Pancreas (tissue), 10 donors: Measurements from ENCODE around the gene BCAS3. TPM values are rescaled to one million over a fixed set of nuclear protein-coding genes. Genes with fewer than 3 reads are reported as not detected.

Source experiments
- ATAC-seq, 4 donors: fragments of 200-7000 bp; cut with Tn5 transposase; one replicate each; pipeline versions ENCODE4 v1.8.0 to v1.9.1; 2020; ENCODE audit warnings: mild to moderate bottlenecking in 4 of 4, moderate library complexity in 4 of 4
- DNase-seq, 6 donors: peaks; one replicate each; pipeline ENCODE4 v3.0.0-alpha.2; 2020
- FAIRE-seq: peaks from 2 replicates; lab custom pipeline; 2012; peaks lifted over from hg19 to GRCh38; lab: Jason Lieb, UNC
- H3K27ac ChIP-seq, 4 donors: fragments of 200-600 bp; sonication (generic); 1 replicate in 3 of 4; 2 replicates in 1 of 4; pipeline versions ENCODE4 v1.5.0 to v1.8.0; 2020
- H3K27me3 ChIP-seq, 4 donors: fragments of 200-600 bp; one replicate each; pipeline ENCODE4 v1.8.0; 2021
- H3K36me3 ChIP-seq, 3 donors: fragments of 200-600 bp; sonication (generic) in 1 of 3; one replicate each; pipeline versions ENCODE4 v1.5.0 to v1.8.0; 2020 to 2021
- H3K4me1 ChIP-seq, 3 donors: fragments of 200-600 bp; one replicate each; pipeline ENCODE4 v1.8.0; 2021
- H3K4me3 ChIP-seq, 4 donors: fragments of 200-600 bp; sonication (generic) in 2 of 4; one replicate each; pipeline versions ENCODE4 v1.5.0 to v1.8.0; 2020 to 2021
- H3K9me3 ChIP-seq, 4 donors: fragments of 200-600 bp; one replicate each; pipeline ENCODE4 v1.8.0; 2021
- WGBS, 2 donors: extraction: QIAGEN DNeasy Blood & Tissue Kit; methylation state at CpG; one replicate each; pipeline ENCODE4 v1.1.7; 2013; 5-methylcytosine and 5-hydroxymethylcytosine counted together
- intact Hi-C, 3 donors: fragments of 100-400 bp; cut with DNase I; formaldehyde crosslinking; loops; one replicate each; pipeline versions ENCODE4 v1.11.1 to v1.14.2; 2022
- polyA plus RNA-seq, 2 donors: library from polyadenylated mRNA; stranded (reverse); fragments of 200-250 nt; gene quantifications; one replicate each; pipeline ENCODE4 v1.2.3, GENCODE V29; 2013
- total RNA-seq, 6 donors: library from RNA; stranded (reverse); fragmentation: NEBNext Ultra II Directional in 4 of 6; extraction: Animal tissue kit (Norgen Biotek cat#: 25700) in 4 of 6; gene quantifications; one replicate each; pipeline versions ENCODE4 v1.2.1 to v1.2.4, GENCODE V29; 2021 to 2023
- TF ChIP-seq, protein P1 (sequence below), 4 donors: fragments of 200-600 bp; sonication (generic) in 3 of 4; IDR thresholded peaks; one replicate each; pipeline versions ENCODE4 v1.5.0 to v1.8.0; 2021; ENCODE audit warnings: antibody characterized with exemption in 4 of 4
- donor health status: healthy with polysubstance abuse.
- donor health status: DM: no; HTN: no; CAD: no; lungs with moderate emphysema.
- donor health status: DM: no; HTN: no; CAD: no.
- donor health status: control.
- donor health status: control.
- donor health status: Bipolar disorder and iron deficiency.
- donor health status: DM: yes; HTN: yes; CAD: no.
- donor health status: DM: no; HTN: no; CAD: no.
- donor health status: DM: no; HTN: no; CAD: no.
- donor health status: DM: yes; HTN: yes; CAD: no.

The BCAS3 gene
- total and polyA plus RNA-seq, 8 donors: 4.6 to 27.7 (median 13.2) TPM

DNA sequence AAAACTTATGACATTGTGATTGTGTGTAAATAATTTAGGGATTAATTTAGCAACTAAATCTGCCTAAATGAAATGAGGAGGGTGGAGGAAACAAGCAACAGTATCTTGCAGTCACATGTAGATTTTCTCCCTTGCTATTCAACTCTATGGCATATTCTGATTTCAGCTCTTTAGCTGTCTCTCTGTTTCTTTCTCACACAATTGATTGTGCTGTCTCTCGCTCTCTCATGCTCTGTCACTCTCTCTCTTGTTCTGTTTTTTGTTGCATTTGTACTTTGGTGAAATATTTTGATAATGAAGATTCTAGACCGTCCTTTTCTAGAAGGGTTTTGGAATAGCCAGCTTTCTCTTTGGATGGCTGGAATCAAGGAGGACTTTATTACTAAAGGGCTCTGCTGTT is 70.6 kb downstream of the BCAS3 start:
- TF ChIP-seq, protein P1, sequence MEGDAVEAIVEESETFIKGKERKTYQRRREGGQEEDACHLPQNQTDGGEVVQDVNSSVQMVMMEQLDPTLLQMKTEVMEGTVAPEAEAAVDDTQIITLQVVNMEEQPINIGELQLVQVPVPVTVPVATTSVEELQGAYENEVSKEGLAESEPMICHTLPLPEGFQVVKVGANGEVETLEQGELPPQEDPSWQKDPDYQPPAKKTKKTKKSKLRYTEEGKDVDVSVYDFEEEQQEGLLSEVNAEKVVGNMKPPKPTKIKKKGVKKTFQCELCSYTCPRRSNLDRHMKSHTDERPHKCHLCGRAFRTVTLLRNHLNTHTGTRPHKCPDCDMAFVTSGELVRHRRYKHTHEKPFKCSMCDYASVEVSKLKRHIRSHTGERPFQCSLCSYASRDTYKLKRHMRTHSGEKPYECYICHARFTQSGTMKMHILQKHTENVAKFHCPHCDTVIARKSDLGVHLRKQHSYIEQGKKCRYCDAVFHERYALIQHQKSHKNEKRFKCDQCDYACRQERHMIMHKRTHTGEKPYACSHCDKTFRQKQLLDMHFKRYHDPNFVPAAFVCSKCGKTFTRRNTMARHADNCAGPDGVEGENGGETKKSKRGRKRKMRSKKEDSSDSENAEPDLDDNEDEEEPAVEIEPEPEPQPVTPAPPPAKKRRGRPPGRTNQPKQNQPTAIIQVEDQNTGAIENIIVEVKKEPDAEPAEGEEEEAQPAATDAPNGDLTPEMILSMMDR (IDR thresholded peaks at IDR 0.05): no peak
- Histone ChIP-seq H3K27ac (no peak overlapping the region), H3K4me3 (no peak overlapping the region), H3K27me3 (no peaks in the 10 kb centered on the region), H3K36me3 (no peaks in the 10 kb centered on the region), H3K4me1 (peaks cover 0 to 12% (median 0%) of the 10 kb centered on the region in 3 donors), H3K9me3 (no peaks in the 10 kb centered on the region)
- WGBS, 2 donors: 92 to 98% methylated on average over 2 of the region's 2 CpGs
- ATAC-seq (no peak), FAIRE-seq (no peak), DNase-seq (no peak)
- intact Hi-C loops: no loop called here

DNA sequence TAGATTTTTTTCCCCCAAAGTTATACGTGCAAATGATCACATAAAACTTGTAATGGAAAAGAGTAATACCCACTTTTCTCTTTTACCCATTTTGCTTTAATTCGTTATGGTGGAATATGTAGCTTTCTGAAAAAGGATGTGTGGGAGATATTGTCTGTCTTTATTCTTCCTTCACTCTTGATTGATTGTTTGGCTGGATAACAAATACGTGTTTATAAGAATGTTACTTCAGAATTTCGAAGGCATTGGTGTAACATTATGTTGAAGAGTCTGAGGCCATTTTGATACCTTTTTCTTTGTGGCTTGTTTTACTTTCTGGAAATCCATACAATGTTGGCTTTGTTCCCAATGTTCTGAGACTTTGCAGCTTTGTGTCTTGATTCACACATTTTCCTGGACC is 71.4 kb downstream of the BCAS3 start:
- peaks cover 0 to 11% (median 0%) of the 10 kb centered on the region in 3 donors for H3K4me1 ChIP-seq
- H3K9me3 ChIP-seq: no peaks in the 10 kb centered on the region
- ATAC-seq: no peak
- no peak for DNase-seq
- H3K36me3 ChIP-seq: no peaks in the 10 kb centered on the region
- WGBS, 2 donors: 92 to 93% methylated on average over 4 of the region's 4 CpGs
- no peaks in the 10 kb centered on the region for H3K27me3 ChIP-seq
- TF ChIP-seq, protein P1 (IDR thresholded peaks at IDR 0.05): no peak
- H3K27ac ChIP-seq: no peak overlapping the region
- FAIRE-seq: no peak
- H3K4me3 ChIP-seq: no peak overlapping the region
- intact Hi-C loops: no loop called here

GRCh38 chr17:60749708-60750107 is 72.1 kb downstream of the BCAS3 start:
- intact Hi-C loops: no loop called here
- Histone ChIP-seq H3K27me3 (no peaks in the 10 kb centered on the region), H3K4me1 (peaks cover 0 to 7% (median 0%) of the 10 kb centered on the region in 3 donors), H3K9me3 (no peaks in the 10 kb centered on the region), H3K4me3 (no peak overlapping the region), H3K27ac (no peak overlapping the region), H3K36me3 (no peaks in the 10 kb centered on the region)
- FAIRE-seq (no peak), ATAC-seq (no peak), DNase-seq (no peak)
- TF ChIP-seq, protein P1 (IDR thresholded peaks at IDR 0.05): no peak
- 94 to 96% methylated on average over 5 of the region's 5 CpGs for WGBS, 2 donors

DNA sequence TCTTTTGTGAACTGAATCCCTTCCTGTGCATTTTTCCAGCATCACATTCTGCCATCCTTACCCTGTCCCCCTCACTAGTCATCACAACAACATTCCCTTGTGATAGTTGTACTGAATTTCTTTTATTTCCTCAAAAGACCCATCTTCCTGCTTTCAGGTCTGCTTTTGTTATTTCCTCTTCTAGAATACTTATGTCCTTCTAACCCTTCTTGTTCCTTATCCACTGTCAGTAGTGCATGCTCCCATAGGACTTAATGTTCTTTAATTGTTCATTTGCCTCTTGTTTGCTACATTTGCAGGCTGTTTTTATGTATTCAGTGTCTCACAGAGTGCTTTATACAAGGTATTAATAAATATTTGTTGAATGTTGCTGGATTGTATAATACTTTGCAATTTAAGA is 73.0 kb downstream of the BCAS3 start:
- Histone ChIP-seq H3K36me3 (no peaks in the 10 kb centered on the region), H3K27ac (no peak overlapping the region), H3K4me3 (no peak overlapping the region), H3K27me3 (no peaks in the 10 kb centered on the region), H3K4me1 (peaks cover 0 to 1% (median 0%) of the 10 kb centered on the region in 3 donors), H3K9me3 (no peaks in the 10 kb centered on the region)
- TF ChIP-seq, protein P1 (IDR thresholded peaks at IDR 0.05): no peak
- intact Hi-C loops: no loop called here
- FAIRE-seq (no peak), ATAC-seq (no peak), DNase-seq (no peak)

DNA sequence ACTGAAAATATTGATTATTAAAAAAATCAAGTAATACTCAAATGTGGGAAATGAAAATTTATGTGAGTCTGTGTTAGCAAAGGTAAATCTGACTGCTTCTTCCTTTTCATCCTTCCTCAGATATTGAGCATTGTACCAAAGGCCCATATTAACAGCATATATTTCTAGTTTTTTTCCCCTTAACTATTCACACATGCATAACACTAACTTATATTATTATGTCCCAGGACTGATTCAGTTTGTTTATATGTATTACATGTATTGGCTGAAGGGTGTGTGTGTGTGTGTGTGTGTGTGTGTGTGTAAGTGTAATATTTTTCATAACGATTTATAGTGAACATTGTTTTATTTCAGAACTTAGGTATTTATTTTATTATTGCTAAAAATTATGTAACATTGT is 74.2 kb downstream of the BCAS3 start:
- H3K4me1 ChIP-seq: no peaks in the 10 kb centered on the region
- H3K27me3 ChIP-seq: no peaks in the 10 kb centered on the region
- no peak for DNase-seq
- H3K36me3 ChIP-seq: no peaks in the 10 kb centered on the region
- WGBS, 2 donors: 85 to 94% methylated on average over 1 of the region's 1 CpG
- no peaks in the 10 kb centered on the region for H3K9me3 ChIP-seq
- intact Hi-C loops: no loop called here
- TF ChIP-seq, protein P1 (IDR thresholded peaks at IDR 0.05): no peak
- ATAC-seq: no peak
- no peak overlapping the region for H3K27ac ChIP-seq
- FAIRE-seq: no peak
- no peak overlapping the region for H3K4me3 ChIP-seq
